ENCODE measurements around the gene PTDSS2.
A peak's percentile ranks its signal among the peaks of the same experiment; 100 is the strongest.

The PTDSS2 gene

GRCh38 chr11:536841-537621 is 87.0 kb downstream of the PTDSS2 start, which contains the start of gene LRRC56:
Gene LRRC56, plus strand, starts transcription at chr11:537527. Its CDS starts 3,158 bp downstream, at chr11:540685.
- H3K27me3 ChIP-seq (ENCODE audit: insufficient read depth, low read length) = no peaks in the 10 kb centered on the region
- peak within 1 kb of the TSS; percentile 72 for H3K9ac ChIP-seq (ENCODE audit: low read length)
- no peaks in the 10 kb centered on the region for H3K9me3 ChIP-seq (ENCODE audit: low read length)
- H3K9me2 ChIP-seq (ENCODE audit: low read depth, low read length) = no peaks in the 10 kb centered on the region
- H4K20me1 ChIP-seq (ENCODE audit: insufficient read depth, low read length) = no peaks in the 10 kb centered on the region
- H3K27ac ChIP-seq (ENCODE audit: low read depth, low read length, poor library complexity, severe bottlenecking) = peak within 1 kb of the TSS; percentile 84
- H3F3A ChIP-seq (ENCODE audit: insufficient read depth, low read length) = peaks cover 5% of the 10 kb centered on the region; the same call in 1 of the 2 replicates
- no peak within 1 kb of the TSS for H2AFZ ChIP-seq (ENCODE audit: low read length)
- H3K79me2 ChIP-seq (ENCODE audit: insufficient read depth, low read length) = no peaks in the 10 kb centered on the region
- peaks cover 28% of the 10 kb centered on the region for H3K4me1 ChIP-seq (ENCODE audit: insufficient read depth, low read length, severe bottlenecking)
- H3K36me3 ChIP-seq (ENCODE audit: insufficient read depth, low read length) = peaks cover 12% of the 10 kb centered on the region; the same call in 1 of the 2 replicates
- TF ChIP-seq CTCF (IDR thresholded peaks at IDR 0.05; ENCODE audit: low read length) (no peak), EZH2 (IDR thresholded peaks at IDR 0.05; ENCODE audit: borderline replicate concordance, low read length) (no peak)
- peak within 1 kb of the TSS; percentile 65 for H3K4me2 ChIP-seq (ENCODE audit: low read length)
- H3K4me3 ChIP-seq (ENCODE audit: low read depth, low read length, poor library complexity, severe bottlenecking) = peak within 1 kb of the TSS; percentile 71

GRCh38 chr11:537622-538430 is 87.7 kb downstream of the PTDSS2 start:
- peak overlapping the region; percentile 20 for H3K27ac ChIP-seq (ENCODE audit: low read depth, low read length, poor library complexity, severe bottlenecking)
- H3K27me3 ChIP-seq (ENCODE audit: insufficient read depth, low read length) = no peaks in the 10 kb centered on the region
- peak overlapping the region; percentile 65 for H3K4me2 ChIP-seq (ENCODE audit: low read length)
- peak overlapping the region; percentile 50; the same call in 1 of the 2 replicates for H3K9ac ChIP-seq (ENCODE audit: low read length)
- peaks cover 31% of the 10 kb centered on the region for H3K4me1 ChIP-seq (ENCODE audit: insufficient read depth, low read length, severe bottlenecking)
- H4K20me1 ChIP-seq (ENCODE audit: insufficient read depth, low read length) = no peaks in the 10 kb centered on the region
- H3K9me2 ChIP-seq (ENCODE audit: low read depth, low read length) = no peaks in the 10 kb centered on the region
- no peak overlapping the region for H2AFZ ChIP-seq (ENCODE audit: low read length)
- H3K36me3 ChIP-seq (ENCODE audit: insufficient read depth, low read length) = peaks cover 4% of the 10 kb centered on the region; the same call in 1 of the 2 replicates
- H3K4me3 ChIP-seq (ENCODE audit: low read depth, low read length, poor library complexity, severe bottlenecking) = peak overlapping the region; percentile 71
- H3K9me3 ChIP-seq (ENCODE audit: low read length) = no peaks in the 10 kb centered on the region
- no peaks in the 10 kb centered on the region for H3K79me2 ChIP-seq (ENCODE audit: insufficient read depth, low read length)
- H3F3A ChIP-seq (ENCODE audit: insufficient read depth, low read length) = peaks cover 5% of the 10 kb centered on the region; the same call in 1 of the 2 replicates
- TF ChIP-seq CTCF (IDR thresholded peaks at IDR 0.05; ENCODE audit: low read length) = no peak
- TF ChIP-seq EZH2 (IDR thresholded peaks at IDR 0.05; ENCODE audit: borderline replicate concordance, low read length) = no peak

- Histone ChIP-seq H3K4me2 (ENCODE audit: low read length) (no peak overlapping the region), H3K36me3 (ENCODE audit: insufficient read depth, low read length) (no peaks in the 10 kb centered on the region; the same call in 1 of the 2 replicates), H3K27me3 (ENCODE audit: insufficient read depth, low read length) (no peaks in the 10 kb centered on the region), H2AFZ (ENCODE audit: low read length) (no peak overlapping the region), H3K27ac (ENCODE audit: low read depth, low read length, poor library complexity, severe bottlenecking) (no peak overlapping the region), H4K20me1 (ENCODE audit: insufficient read depth, low read length) (no peaks in the 10 kb centered on the region), H3K4me1 (ENCODE audit: insufficient read depth, low read length, severe bottlenecking) (peaks cover 31% of the 10 kb centered on the region), H3F3A (ENCODE audit: insufficient read depth, low read length) (peaks cover 5% of the 10 kb centered on the region; the same call in 1 of the 2 replicates), H3K79me2 (ENCODE audit: insufficient read depth, low read length) (no peaks in the 10 kb centered on the region), H3K9ac (ENCODE audit: low read length) (no peak overlapping the region), H3K9me2 (ENCODE audit: low read depth, low read length) (no peaks in the 10 kb centered on the region), H3K9me3 (ENCODE audit: low read length) (no peaks in the 10 kb centered on the region), H3K4me3 (ENCODE audit: low read depth, low read length, poor library complexity, severe bottlenecking) (no peak overlapping the region)
- TF ChIP-seq EZH2 (IDR thresholded peaks at IDR 0.05; ENCODE audit: borderline replicate concordance, low read length) (no peak), CTCF (IDR thresholded peaks at IDR 0.05; ENCODE audit: low read length) (no peak)
These were observed 88.5 kb downstream of the PTDSS2 start for GRCh38 chr11:538431-539051.
